Loucy (cell line): ENCODE results near the gene EFHC2.

Experiments used
- CTCF ChIP-seq: fragments of 200-600 bp; sonication (generic); conservative IDR thresholded peaks from 2 replicates; pipeline ENCODE4 v1.5.1; 2014; ENCODE audit warnings: mild to moderate bottlenecking, antibody characterized with exemption, low read length
- EZH2phosphoT487 ChIP-seq: fragments of 200-600 bp; IDR thresholded peaks from 2 replicates; pipeline ENCODE4 v1.6.1; 2018; ENCODE audit warnings: antibody characterized with exemption, mild to moderate bottlenecking, moderate library complexity, borderline replicate concordance

GRCh38 chrX:44299177-44299576 is 44.3 kb downstream of the EFHC2 start:
- no peak for TF ChIP-seq CTCF
- TF ChIP-seq EZH2phosphoT487, result no peak
